GM10266 (cell line): ENCODE data around the gene GTF2F2.

ENCODE experiments used
- DNase-seq: peaks from one replicate; pipeline ENCODE4 v3.0.0; 2012; ENCODE audit errors: extremely low spot score
- TF ChIP-seq, protein P1 (sequence below): IDR thresholded peaks from 2 replicates; pipeline ENCODE4 v1.5.1; 2012; ENCODE audit warnings: mild to moderate bottlenecking, low read depth; ENCODE audit not compliant: control insufficient read depth, insufficient read depth; ENCODE audit errors: missing control alignments

Gene GTF2F2

DNA sequence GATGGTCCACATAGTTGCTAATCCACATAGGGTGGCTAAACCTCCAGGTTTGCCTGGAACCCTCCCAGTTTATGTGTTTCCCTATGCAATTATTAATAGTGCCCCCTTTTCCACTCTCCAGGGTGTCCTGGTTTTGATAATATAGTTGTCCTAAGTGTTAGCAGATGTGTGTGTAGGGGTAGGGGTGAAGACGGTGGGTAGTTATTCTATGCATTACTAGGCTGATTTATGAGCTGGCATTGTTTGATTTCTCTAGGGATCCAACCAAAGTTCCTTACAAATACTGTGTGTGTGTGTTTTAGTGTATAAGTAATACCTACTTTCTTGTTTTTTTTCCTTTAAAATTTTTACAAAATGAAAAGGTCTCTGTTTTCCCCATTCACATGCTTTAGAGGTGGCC lies 21.1 kb downstream of the GTF2F2 start:
- TF ChIP-seq, protein P1, sequence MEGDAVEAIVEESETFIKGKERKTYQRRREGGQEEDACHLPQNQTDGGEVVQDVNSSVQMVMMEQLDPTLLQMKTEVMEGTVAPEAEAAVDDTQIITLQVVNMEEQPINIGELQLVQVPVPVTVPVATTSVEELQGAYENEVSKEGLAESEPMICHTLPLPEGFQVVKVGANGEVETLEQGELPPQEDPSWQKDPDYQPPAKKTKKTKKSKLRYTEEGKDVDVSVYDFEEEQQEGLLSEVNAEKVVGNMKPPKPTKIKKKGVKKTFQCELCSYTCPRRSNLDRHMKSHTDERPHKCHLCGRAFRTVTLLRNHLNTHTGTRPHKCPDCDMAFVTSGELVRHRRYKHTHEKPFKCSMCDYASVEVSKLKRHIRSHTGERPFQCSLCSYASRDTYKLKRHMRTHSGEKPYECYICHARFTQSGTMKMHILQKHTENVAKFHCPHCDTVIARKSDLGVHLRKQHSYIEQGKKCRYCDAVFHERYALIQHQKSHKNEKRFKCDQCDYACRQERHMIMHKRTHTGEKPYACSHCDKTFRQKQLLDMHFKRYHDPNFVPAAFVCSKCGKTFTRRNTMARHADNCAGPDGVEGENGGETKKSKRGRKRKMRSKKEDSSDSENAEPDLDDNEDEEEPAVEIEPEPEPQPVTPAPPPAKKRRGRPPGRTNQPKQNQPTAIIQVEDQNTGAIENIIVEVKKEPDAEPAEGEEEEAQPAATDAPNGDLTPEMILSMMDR = no peak
- no peak for DNase-seq

GRCh38 chr13:45142440-45143345 lies 22.4 kb downstream of the GTF2F2 start:
- TF ChIP-seq, protein P1 = no peak
- no peak for DNase-seq

DNA sequence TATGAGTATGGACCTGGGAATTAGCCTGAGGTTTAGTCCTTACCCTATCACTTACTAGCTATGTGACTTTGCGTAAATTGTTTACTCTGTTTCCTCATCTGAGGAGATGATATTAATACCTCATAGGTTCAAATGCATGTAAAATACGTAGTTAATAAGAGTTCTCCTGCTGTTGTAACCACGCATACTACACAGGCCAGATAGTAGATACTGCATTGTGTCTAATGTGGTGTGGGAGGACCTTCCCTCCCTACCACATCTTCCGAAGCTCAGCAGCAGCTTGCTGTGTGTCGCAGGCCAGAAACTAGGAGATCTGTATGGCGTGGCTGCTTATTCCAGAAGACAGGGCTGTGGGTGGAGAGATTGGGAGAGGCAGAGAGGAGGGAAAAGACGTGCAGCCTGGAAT lies 23.0 kb downstream of the GTF2F2 start:
- TF ChIP-seq, protein P1 = no peak

DNA sequence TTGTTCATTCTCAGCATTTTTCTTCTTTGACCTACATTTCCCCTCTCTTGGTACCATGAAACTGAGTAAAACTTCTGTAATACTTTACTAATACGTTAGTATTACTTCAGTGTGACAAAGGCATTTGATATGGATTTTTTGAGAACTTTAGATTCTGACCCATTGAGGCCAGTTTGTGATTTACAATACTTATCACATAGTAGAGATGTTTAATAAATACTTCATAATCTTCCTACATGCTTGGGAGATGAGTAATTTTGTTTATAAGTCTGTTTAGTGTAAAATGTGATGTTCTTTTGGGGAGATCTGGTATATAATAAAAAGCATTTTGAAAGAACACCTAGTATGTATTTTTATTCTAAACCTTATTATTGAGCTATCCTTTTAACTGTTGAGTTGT lies 29.7 kb downstream of the GTF2F2 start:
- no peak for DNase-seq
- TF ChIP-seq, protein P1 = no peak

More for the DNA sequence above, 23.0 kb downstream of the GTF2F2 start:
- no peak for DNase-seq

GRCh38 chr13:45156565-45157361 lies 36.5 kb downstream of the GTF2F2 start:
- TF ChIP-seq, protein P1 = no peak
- no peak for DNase-seq

GRCh38 chr13:45162194-45162593 lies 41.9 kb downstream of the GTF2F2 start:
- no peak for DNase-seq
- TF ChIP-seq, protein P1 = no peak
